Cardiac fibroblast (primary cell): ENCODE measurements around the gene KCNQ1.

Experiments used
- DNase-seq, 2 donors: peaks; one replicate each; pipeline versions ENCODE4 v3.0.0 to v3.0.0-alpha.2; 2010; ENCODE audit warnings: low read depth in 2 of 2
- H3K4me3 ChIP-seq, 2 donors: replicated peaks in 1 of 2; 1 replicate in 1 of 2; 2 replicates in 1 of 2; pipeline ENCODE4 v1.5.1; 2011; ENCODE audit warnings: low read depth in 2 of 2, low read length in 2 of 2, mild to moderate bottlenecking in 2 of 2, moderate library complexity in 1 of 2
- CTCF ChIP-seq: IDR thresholded peaks from one replicate; pipeline ENCODE4 v1.5.1; 2011; ENCODE audit warnings: low read depth, mild to moderate bottlenecking, low read length, inconsistent platforms

Gene KCNQ1

GRCh38 chr11:2817431-2817830 is 372.6 kb downstream of the KCNQ1 start:
- no peak for DNase-seq
- H3K4me3 ChIP-seq, result no peak overlapping the region
- no peak for TF ChIP-seq CTCF

- DNase-seq, result no peak
- no peak overlapping the region for H3K4me3 ChIP-seq
- no peak for TF ChIP-seq CTCF
These were observed 373.2 kb downstream of the KCNQ1 start for GRCh38 chr11:2818021-2818420.

- TF ChIP-seq CTCF, result no peak
- no peak overlapping the region for H3K4me3 ChIP-seq
- DNase-seq, result no peak
These were observed 373.7 kb downstream of the KCNQ1 start for GRCh38 chr11:2818503-2818902.

- no peak for TF ChIP-seq CTCF
- H3K4me3 ChIP-seq, result no peak overlapping the region
- DNase-seq, result no peak
These were observed 374.5 kb downstream of the KCNQ1 start for GRCh38 chr11:2819316-2819715.

GRCh38 chr11:2820976-2821375 is 376.2 kb downstream of the KCNQ1 start:
- TF ChIP-seq CTCF, result no peak
- DNase-seq, result no peak
- H3K4me3 ChIP-seq, result no peak overlapping the region

- TF ChIP-seq CTCF, result no peak
- no peak overlapping the region for H3K4me3 ChIP-seq
- no peak for DNase-seq
These were observed 377.1 kb downstream of the KCNQ1 start for GRCh38 chr11:2821891-2822290.

GRCh38 chr11:2824851-2825250 is 380.0 kb downstream of the KCNQ1 start:
- no peak for TF ChIP-seq CTCF
- DNase-seq, result no peak

More at GRCh38 chr11:2824851-2825250, 380.0 kb downstream of the KCNQ1 start:
- no peak overlapping the region for H3K4me3 ChIP-seq
